ENCODE measurements around the gene SPAG6. TPM values are rescaled to one million over a fixed set of nuclear protein-coding genes. Genes with fewer than 3 reads are reported as not detected.
A peak's percentile ranks its signal among the peaks of the same experiment; 100 is the strongest.

The SPAG6 gene
- total RNA-seq, 1 experiment from 2014 or later, result 0.79 TPM

GRCh38 chr10:22322641-22323160 is 22.6 kb upstream of the SPAG6 start:
- Histone ChIP-seq H3K4me3 (ENCODE audit: low read depth, low read length) (peak overlapping the region; percentile 60), H3K36me3 (ENCODE audit: control insufficient read depth, insufficient read depth, low read length) (no peaks in the 10 kb centered on the region), H3K4me1 (peaks cover 41% of the 10 kb centered on the region), H3K9me3 (no peaks in the 10 kb centered on the region), H3K27me3 (replicated peaks; ENCODE audit: control insufficient read depth, insufficient read depth, low read length) (no peaks in the 10 kb centered on the region)
- DNase-seq, result peak in 1 of 2 experiments; percentile 34
- Mint-ChIP-seq H3K36me3 (ENCODE audit: insufficient read depth, unreplicated experiment) (peaks cover 47% of the 10 kb centered on the region), H3K4me1 (ENCODE audit: low read depth, unreplicated experiment) (peaks cover 21% of the 10 kb centered on the region), H3K9me3 (ENCODE audit: unreplicated experiment) (no peaks in the 10 kb centered on the region), H3K4me3 (ENCODE audit: unreplicated experiment) (peak overlapping the region; percentile 71), H3K27me3 (ENCODE audit: insufficient read depth, unreplicated experiment) (peaks cover 2% of the 10 kb centered on the region), H3K27ac (ENCODE audit: unreplicated experiment) (peak overlapping the region; percentile 13)
- CTCF ChIA-PET, result interaction anchor here (0.5 to 0.6 kb wide), 2 partner anchors 62 to 792 kb away, joined by 3 to 4 read pairs; no protein-coding TSS in a partner anchor
- intact Hi-C loops (cut with micrococcal nuclease; ENCODE audit: unreplicated experiment), result loop anchor here (1.0 to 10.0 kb wide), 5 partner anchors 18 to 790 kb away; partner anchors contain the start of gene MLLT10
- TF ChIP-seq CTCF (IDR thresholded peaks at IDR 0.05; ENCODE audit: insufficient read depth in 1 of 2, low read depth in 1 of 2, low read length in 1 of 2, severe bottlenecking in 1 of 2, unreplicated experiment in 1 of 2), result no peak
- POLR2A ChIA-PET, result interaction anchor here (1.0 kb wide), 1 partner anchor 17 kb away, joined by 6 read pairs; no protein-coding TSS in a partner anchor
- TSS peak; percentile 6 for BruUV-seq (replicated peaks)

GRCh38 chr10:22323538-22324305 is 21.6 kb upstream of the SPAG6 start:
- ChIA-PET POLR2A (interaction anchor here (0.9 to 1.2 kb wide), 2 partner anchors 7 to 17 kb away, joined by 3 to 5 read pairs; partner anchors contain the start of gene COMMD3), CTCF (no interaction called here)
- no peak for TF ChIP-seq CTCF (IDR thresholded peaks at IDR 0.05; ENCODE audit: insufficient read depth in 1 of 2, low read depth in 1 of 2, low read length in 1 of 2, severe bottlenecking in 1 of 2, unreplicated experiment in 1 of 2)
- H3K27me3 Mint-ChIP-seq (ENCODE audit: insufficient read depth, unreplicated experiment), result peaks cover 2% of the 10 kb centered on the region
- H3K4me1 ChIP-seq, result peaks cover 41% of the 10 kb centered on the region
- DNase-seq, result no peak
- no peaks in the 10 kb centered on the region for H3K27me3 ChIP-seq (replicated peaks; ENCODE audit: control insufficient read depth, insufficient read depth, low read length)
- BruUV-seq (replicated peaks), result no TSS peak
- no peaks in the 10 kb centered on the region for H3K9me3 Mint-ChIP-seq (ENCODE audit: unreplicated experiment)
- H3K4me1 Mint-ChIP-seq (ENCODE audit: low read depth, unreplicated experiment), result peaks cover 21% of the 10 kb centered on the region
- H3K4me3 Mint-ChIP-seq (ENCODE audit: unreplicated experiment), result peak overlapping the region; percentile 71
- no peaks in the 10 kb centered on the region for H3K9me3 ChIP-seq
- H3K36me3 ChIP-seq (ENCODE audit: control insufficient read depth, insufficient read depth, low read length), result no peaks in the 10 kb centered on the region
- intact Hi-C loops (cut with micrococcal nuclease; ENCODE audit: unreplicated experiment), result loop anchor here (2.0 to 10.0 kb wide), 4 partner anchors 113 to 791 kb away; partner anchors contain the start of gene MLLT10
- peaks cover 48% of the 10 kb centered on the region for H3K36me3 Mint-ChIP-seq (ENCODE audit: insufficient read depth, unreplicated experiment)
- no peak overlapping the region for H3K27ac Mint-ChIP-seq (ENCODE audit: unreplicated experiment)
- H3K4me3 ChIP-seq (ENCODE audit: low read depth, low read length), result no peak overlapping the region

GRCh38 chr10:22324413-22324812 is 20.9 kb upstream of the SPAG6 start:
- Mint-ChIP-seq H3K36me3 (ENCODE audit: insufficient read depth, unreplicated experiment) (peaks cover 53% of the 10 kb centered on the region), H3K4me3 (ENCODE audit: unreplicated experiment) (peak overlapping the region; percentile 71), H3K27ac (ENCODE audit: unreplicated experiment) (no peak overlapping the region), H3K9me3 (ENCODE audit: unreplicated experiment) (no peaks in the 10 kb centered on the region), H3K27me3 (ENCODE audit: insufficient read depth, unreplicated experiment) (peaks cover 2% of the 10 kb centered on the region), H3K4me1 (ENCODE audit: low read depth, unreplicated experiment) (peaks cover 21% of the 10 kb centered on the region)
- BruUV-seq (replicated peaks), result no TSS peak
- POLR2A ChIA-PET, result interaction anchor here (0.9 to 1.2 kb wide), 2 partner anchors 8 to 16 kb away, joined by 3 to 5 read pairs; partner anchors contain the start of gene COMMD3
- no peaks in the 10 kb centered on the region for H3K27me3 ChIP-seq (replicated peaks; ENCODE audit: control insufficient read depth, insufficient read depth, low read length)
- H3K36me3 ChIP-seq (ENCODE audit: control insufficient read depth, insufficient read depth, low read length), result peaks cover 2% of the 10 kb centered on the region; the same call in 1 of the 2 replicates
- no peak for TF ChIP-seq CTCF (IDR thresholded peaks at IDR 0.05; ENCODE audit: insufficient read depth in 1 of 2, low read depth in 1 of 2, low read length in 1 of 2, severe bottlenecking in 1 of 2, unreplicated experiment in 1 of 2)
- intact Hi-C loops (cut with micrococcal nuclease; ENCODE audit: unreplicated experiment), result loop anchor here (5.0 to 10.0 kb wide), 3 partner anchors 240 to 792 kb away; partner anchors contain the start of gene MLLT10
- no peak for DNase-seq
- H3K4me1 ChIP-seq, result peaks cover 41% of the 10 kb centered on the region
- no peaks in the 10 kb centered on the region for H3K9me3 ChIP-seq
- CTCF ChIA-PET, result interaction anchor here (0.7 kb wide), 1 partner anchor 661 kb away, joined by 3 read pairs; no protein-coding TSS in a partner anchor
- H3K4me3 ChIP-seq (ENCODE audit: low read depth, low read length), result peak overlapping the region; percentile 62

All from Caco-2 (cell line).